Renal pelvis (tissue), 4 donors: ENCODE measurements around the gene RIPK3. TPM values are rescaled to one million over a fixed set of nuclear protein-coding genes. Genes with fewer than 3 reads are reported as not detected.
A peak's percentile ranks its signal among the peaks of the same experiment; 100 is the strongest.

Experiments
- DNase-seq: peaks from one replicate; pipeline ENCODE4 v3.0.0-alpha.2; 2013
- polyA plus RNA-seq, 3 donors: library from polyadenylated mRNA; unstranded; fragments of 120-200 nt; gene quantifications; one replicate each; pipeline ENCODE4 v1.2.1, GENCODE V29; 2013; ENCODE audit not compliant: insufficient read length in 3 of 3

Gene RIPK3
- polyA plus RNA-seq, 3 donors, result 3.3 to 4.1 (median 3.8) TPM

DNA sequence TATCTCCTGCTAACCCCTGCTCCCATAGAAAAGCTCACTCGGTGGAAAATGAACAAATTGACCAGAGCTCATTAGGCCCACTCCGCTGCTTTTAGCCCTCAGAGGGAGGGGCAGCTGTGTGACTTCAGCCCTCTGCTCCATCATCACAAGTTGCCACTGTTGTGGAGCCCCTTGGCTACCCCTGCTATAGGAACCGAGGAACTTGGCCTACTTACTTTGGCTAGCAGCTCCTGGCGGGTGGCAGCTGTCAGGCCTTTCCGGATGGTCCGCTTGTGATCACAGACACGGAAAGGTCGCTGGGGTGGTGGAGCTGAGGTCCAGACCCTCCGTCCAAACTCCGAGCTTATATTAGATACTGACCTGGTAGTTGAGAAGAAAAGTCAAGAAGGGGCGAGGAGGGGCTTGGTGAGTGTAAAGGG, 32.6 kb downstream of the RIPK3 start:
- no peak for DNase-seq

DNA sequence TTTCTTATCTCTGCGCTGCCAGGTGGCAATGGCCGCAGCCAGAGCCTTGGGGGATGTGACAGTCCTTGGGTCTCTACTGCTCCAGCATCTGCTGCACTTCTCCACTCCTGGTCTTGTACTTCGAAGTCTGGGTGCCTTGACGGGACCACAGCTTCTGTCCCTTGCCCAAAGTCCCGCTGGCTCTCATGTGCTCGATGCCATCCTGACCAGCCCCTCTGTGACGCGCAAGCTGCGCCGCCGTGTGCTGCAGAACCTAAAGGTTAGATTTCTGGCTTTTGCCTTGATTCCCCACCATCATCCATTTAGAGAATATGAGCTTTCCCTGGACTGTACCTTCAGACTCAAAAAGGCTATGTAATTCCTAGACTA, 35.8 kb downstream of the RIPK3 start:
- no peak for DNase-seq

DNA sequence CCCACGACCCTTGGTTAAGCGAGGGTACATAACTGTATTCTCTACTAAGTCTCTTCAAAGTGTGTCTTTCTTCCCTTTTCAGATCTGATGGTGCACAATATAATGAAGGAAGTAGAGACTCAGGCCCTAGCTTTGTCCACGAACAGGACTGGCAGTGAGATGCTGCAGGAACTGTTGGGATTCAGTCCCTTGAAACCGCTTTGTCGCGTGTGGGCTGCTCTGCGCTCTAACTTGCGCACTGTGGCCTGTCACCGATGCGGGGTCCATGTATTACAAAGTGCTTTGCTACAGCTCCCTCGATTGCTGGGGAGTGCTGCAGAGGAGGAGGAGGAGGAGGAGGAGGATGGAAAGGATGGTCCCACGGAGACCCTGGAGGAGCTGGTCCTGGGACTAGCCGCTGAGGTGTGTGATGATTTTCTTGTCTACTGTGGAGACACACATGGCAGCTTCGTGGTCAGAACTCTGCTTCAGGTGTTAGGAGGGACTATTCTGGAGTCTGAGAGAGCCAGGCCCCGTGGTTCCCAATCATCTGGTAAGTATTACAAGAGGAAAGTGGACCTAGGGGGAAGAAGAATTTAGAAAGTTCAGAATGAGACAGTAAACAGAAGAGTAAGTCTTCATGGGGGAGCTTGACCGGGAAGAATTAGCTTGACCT, 39.3 kb downstream of the RIPK3 start:
- no peak for DNase-seq

DNA sequence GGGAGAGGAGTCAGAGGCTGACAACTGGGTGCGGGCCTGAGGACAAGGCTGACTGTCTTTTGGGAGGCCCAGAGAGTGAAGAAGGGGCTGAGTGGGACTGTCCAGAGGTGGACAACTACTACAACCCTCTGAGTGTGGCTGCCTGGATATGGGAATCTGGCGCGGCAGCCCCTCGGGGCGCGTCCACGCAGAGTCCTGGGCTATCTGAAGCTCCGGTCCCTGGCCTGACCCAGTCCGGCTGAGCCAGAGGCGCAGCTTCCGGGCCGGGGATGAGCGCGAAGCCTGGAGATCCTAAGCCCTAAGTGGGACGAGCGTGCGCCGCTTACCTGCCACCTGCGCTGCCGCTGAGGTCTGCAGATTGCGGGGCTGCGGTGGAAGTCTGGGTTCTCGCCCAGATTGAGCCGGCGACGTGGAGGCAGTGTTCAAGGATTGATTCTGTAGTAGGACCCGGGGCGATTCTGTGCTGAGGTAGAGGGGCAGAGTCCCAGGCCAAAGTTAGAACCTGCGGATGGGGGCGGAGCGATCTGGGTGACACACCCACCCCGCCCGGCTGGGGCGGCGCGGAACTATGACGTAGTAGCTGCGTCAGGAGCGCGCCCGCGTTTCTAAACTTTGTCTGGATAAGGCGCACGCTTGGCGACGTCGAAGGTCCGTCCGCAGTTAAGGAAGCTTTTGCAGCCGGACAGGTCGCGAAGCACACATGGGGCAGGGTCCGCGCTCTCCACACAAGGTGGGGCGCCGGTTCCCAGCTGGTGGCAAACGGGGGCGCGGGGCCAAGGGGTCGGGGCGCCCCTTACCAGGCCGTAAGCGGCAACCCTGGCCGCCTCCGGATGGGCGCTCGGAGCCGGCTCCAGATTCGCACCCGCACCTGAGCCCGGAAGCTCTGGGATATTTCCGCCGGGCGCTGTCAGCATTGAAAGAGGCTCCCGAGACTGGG, 40.3 kb downstream of the RIPK3 start, which contains the start of the genes DHRS1 and NOP9:
DHRS1 (minus strand) TSS at position 526 of the 937 bp plus-strand sequence. CDS start 674 bp downstream, outside the sequence.
NOP9 (plus strand) TSS at position 596 of the 937 bp plus-strand sequence; CDS start at position 701, 105 bp downstream.
- peak; percentile 91 for DNase-seq

DNA sequence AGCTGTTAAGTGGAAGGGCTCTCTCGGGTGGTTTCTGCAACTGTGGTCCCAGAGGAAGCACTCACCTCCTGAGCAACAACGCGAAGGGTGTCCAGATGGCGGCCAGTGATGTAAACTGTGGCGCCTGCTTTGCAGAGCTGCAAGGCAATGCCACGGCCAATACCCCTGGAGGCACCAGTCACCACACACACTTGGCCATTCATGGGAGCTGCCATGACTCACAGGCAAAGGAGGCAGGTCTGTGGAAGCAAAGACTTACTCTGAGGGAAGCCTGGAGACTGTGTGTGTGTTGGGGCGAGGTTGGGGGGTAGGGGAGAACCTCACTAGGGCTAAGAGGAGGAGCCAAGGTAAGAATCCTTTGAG, 40.9 kb downstream of the RIPK3 start:
- DNase-seq, result no peak

DNA sequence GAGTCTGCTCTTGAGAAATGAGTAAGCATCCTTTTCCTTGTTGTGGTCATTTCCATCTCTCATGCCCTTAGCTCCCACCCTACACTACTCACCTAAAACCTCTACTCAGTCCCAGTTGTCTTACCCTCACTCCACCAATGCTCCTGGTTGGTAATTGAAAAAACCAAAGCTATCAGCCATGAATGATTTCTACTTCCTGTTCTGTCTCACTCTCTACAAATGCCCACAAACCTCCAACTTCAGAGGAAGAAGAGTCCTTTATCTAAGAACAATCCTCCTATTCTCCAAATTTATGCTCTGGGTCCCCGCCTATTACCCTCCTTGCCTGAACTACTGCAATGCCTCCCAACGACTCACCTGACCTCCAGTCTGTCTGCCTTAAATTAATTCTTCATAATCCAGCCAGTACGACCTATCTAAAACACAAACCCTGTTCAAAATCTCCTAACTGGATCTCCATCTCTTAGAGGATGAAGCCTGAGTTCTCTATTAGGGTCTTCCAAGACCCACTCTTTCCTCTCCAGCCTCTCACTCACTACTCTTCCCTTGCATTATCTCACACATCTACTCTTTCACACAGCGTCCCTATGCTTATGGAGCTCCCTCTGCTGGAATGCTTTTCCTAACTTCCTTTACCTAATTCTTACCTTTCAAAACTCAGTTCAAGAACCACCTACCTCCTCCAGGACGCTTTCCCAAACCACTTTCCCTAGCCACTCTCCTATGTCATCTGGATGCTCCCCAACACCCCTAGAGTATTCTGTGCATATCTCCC, 42.4 kb downstream of the RIPK3 start:
- DNase-seq, result no peak

DNA sequence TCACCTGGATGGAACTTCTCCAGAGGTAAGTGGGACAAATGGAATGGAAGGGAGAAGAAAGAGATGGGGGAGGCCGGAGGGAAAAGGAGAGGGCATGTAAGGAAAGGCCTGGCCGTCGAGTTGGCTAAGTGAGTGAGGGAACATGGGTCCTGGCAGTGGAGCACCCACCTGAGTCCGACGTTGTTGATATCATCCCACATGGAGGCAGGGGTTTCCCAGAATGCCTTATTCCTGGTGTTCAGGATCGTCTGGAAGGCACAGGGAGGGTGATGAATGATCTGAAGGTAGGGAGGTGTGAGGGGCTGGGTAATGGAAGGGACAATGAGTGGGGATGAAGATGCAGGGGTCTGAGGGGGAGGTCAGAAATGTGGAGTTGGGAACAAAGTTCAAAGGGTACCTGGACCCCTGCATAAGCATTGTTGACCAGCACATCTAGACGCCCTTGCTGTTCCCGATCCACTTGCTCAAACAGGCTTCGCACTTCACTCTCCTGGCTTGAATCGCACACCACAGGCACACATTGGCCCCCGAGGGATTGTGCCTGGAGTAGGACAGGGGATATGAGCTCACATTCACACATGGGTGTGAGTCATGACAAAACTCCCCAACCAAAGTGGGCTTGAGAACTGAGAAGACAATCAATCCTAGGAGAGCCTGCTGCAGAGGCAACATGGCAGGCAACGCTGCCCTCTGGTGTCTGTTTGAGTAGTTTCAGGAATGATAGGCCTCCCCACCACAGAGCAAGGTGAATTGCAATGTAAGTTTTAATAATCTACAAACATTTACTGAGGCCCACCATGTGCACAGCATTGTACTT, 43.2 kb downstream of the RIPK3 start:
- peak; percentile 66 for DNase-seq

DNA sequence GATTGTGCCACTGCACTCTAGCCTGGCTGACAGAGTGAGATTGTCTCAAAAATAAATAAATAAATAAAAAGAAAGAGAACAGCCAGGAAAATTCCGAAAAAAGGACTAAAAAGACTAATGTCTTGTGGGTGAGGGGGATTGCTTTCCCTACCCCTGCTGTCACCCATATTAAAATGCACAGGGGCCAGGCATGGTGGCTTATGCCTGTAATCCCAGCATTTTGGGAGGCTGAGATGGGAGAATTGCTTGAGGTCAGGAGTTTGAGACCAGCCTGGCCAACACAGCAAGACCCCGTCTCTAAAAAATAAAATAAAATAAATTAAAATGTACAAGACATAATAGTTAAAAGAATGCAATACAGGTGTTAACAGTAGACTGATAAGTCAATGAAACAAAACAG, 46.3 kb downstream of the RIPK3 start:
- DNase-seq, result no peak

DNA sequence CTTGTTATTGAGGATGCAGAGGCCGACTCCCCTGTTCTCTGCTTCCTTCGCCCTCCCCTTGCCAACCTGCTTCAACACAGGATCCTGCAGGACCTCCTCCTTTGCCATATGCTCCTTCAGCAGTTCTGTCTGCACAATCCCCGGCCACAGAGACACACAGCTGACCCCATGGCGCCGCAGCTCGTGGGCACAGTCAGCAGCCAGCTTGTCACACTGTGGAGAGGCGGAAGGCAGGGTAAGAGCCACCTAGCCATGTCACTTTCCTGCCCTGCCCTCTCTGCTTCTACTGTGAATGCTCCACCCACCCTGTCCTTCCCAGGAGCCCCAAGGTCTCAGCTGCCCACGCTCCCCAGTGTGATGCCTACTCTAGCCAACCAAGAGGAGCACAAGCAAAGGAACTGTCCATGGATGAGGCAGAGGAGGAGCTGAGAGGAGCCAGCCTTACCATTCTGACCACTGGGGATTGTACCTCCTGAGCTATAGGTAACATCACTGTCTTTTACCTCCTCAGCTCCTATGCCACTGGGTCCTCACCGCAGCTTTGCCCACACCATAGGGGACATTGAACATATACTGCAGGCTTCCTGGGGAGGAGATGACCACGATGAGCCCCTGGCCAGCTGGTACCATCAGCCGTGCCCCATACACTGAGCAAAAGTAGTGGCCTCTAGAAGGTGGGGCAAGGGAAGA, 47.5 kb downstream of the RIPK3 start:
- DNase-seq, result no peak

DNA sequence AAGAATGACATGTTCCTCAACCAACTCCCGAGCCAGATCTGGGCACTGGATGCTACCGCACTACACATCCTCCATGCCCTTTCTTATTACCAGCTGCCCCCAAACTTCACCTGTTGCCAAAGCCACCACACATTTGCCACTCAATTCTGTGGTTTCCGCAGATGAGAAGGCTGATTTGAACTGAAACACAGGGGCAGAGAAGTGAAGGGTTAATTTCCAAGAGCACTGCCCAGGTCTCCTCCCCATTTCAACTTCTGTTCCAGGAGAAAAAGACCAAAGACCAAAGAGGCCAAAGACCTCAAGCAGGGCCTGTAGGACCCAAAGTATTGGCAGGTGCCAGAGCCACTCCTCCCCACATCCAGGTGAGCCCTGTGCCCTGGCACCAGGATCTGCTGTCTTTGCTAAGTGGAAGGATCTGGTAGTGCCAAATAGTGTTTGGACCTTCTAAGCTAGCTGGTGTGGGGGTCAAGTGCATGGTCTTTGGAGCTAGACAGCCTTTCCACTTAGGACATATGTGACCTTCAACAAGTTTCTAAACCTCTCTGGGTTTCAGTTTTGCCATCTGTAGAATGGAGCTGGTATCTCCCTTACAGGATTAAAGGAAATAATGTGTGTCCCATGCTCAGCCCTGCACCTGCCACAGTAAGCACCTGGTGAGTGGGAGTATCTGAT, 48.2 kb downstream of the RIPK3 start:
- no peak for DNase-seq

DNA sequence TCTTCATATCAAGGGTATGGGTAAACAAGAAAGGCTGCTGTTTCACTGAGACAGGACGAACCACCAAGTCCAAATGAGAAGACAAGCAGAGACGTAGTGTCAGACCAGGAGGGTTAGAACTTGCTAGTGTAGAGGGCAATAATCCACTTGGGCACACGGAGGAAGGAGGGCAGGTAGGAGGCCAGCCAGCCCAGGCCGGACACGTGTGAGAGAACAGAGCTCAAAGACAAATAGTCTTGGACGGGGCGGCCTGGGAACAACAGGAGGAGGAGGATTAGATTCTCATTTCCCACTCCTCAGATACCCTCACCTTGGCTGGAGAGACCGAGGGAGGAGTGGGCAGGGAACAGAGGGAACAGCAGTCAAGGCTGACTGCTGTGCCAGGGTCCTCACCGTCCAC, 49.0 kb downstream of the RIPK3 start:
- no peak for DNase-seq

DNA sequence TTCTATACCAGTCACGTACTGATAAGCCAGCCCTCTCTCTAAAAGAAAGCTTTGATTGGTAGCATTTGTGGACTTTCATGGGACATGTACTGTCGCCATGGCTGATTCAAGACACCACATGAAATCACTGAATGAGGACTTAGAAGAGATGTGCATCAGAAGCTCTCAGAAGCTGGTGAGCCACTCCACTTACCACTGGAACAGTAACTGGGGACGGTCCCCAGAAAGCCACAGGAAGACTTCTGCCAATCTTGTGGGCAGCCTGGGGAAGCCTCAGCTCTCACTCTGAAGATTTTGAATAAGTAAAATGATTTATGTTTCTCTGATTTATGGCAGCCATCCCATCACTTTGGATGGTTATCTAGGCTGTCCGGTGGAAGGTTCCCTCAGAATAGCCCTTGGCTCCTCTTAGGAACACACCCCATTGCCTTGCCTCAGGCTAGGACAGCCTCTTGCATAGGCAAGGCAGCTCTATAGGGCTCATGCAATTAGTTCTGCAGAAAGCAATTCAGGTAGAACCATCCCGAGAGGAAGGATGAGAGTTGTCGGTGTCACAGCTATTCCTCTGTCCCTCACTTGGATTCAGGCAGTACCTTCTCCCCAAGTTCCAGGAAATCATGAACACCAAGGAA, 50.0 kb downstream of the RIPK3 start:
- no peak for DNase-seq

DNA sequence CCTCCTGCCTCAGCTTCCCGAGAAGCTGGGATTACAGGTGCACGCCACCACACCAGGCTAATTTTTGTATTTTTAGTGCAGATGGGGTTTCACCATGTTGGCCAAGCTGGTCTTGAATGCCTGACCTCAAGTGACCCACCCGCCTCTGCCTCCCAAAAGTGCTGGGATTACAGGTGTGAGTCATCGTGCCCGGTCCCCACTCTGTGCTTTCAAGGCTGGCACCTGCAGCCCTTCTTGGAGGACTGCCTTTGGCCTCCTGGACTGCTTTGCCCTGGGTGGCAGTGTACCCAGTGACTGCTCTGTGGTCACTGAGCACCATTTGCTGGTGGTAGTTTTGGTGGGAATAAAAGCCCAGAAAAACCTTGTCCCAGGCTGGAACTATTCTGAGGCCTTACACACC, 52.8 kb downstream of the RIPK3 start:
- no peak for DNase-seq

Other genes starting within 250 kb of the RIPK3 start
- gene PCK2, start 245.7 kb downstream of the RIPK3 start, polyA plus RNA-seq, result 10 to 100 TPM; 37.7 to 41.7 (median 40.0) TPM
- gene DCAF11, start 225.2 kb downstream of the RIPK3 start, polyA plus RNA-seq, result 10 to 100 TPM; 82.2 to 96.2 (median 92.8) TPM
- 1 to 10 TPM; 2.7 to 3.2 (median 2.9) TPM for gene NRL, start 225.0 kb downstream of the RIPK3 start, polyA plus RNA-seq
- 1 to 10 TPM; 1.1 to 2.3 (median 1.5) TPM for gene FITM1, start 209.3 kb downstream of the RIPK3 start, polyA plus RNA-seq
- 100 to 1,000 TPM; 175 to 216 (median 196) TPM for gene PSME1, start 203.8 kb downstream of the RIPK3 start, polyA plus RNA-seq
- gene EMC9, start 198.4 kb downstream of the RIPK3 start, polyA plus RNA-seq, result 10 to 100 TPM; 19.8 to 29.7 (median 21.1) TPM
- 100 to 1,000 TPM; 145 to 164 (median 151) TPM for gene PSME2, start 193.4 kb downstream of the RIPK3 start, polyA plus RNA-seq
- 10 to 100 TPM; 46.4 to 70.4 (median 53.4) TPM for gene RNF31, start 192.5 kb downstream of the RIPK3 start, polyA plus RNA-seq
- gene IRF9, start 178.7 kb downstream of the RIPK3 start, polyA plus RNA-seq, result 10 to 100 TPM; 56.8 to 68.9 (median 57.2) TPM
- 10 to 100 TPM; 71.4 to 85.6 (median 80.8) TPM for gene REC8, start 167.9 kb downstream of the RIPK3 start, polyA plus RNA-seq
- 10 to 100 TPM; 39.6 to 48.5 (median 42.8) TPM for gene IPO4, start 151.2 kb downstream of the RIPK3 start, polyA plus RNA-seq
- gene TM9SF1, start 144.6 kb downstream of the RIPK3 start, polyA plus RNA-seq, result 10 to 100 TPM; 45.2 to 55.8 (median 46.7) TPM
- 10 to 100 TPM in 2 of 3 donors, 1 to 10 TPM in 1; 3.9 to 17.9 (median 14.1) TPM for gene TSSK4, start 134.3 kb downstream of the RIPK3 start, polyA plus RNA-seq
- gene CHMP4A, start 126.5 kb downstream of the RIPK3 start, polyA plus RNA-seq, result 10 to 100 TPM; 50.6 to 70.2 (median 58.2) TPM
- gene MDP1, start 123.9 kb downstream of the RIPK3 start, polyA plus RNA-seq, result 10 to 100 TPM; 13.0 to 20.1 (median 15.3) TPM
- gene NEDD8, start 107.6 kb downstream of the RIPK3 start, polyA plus RNA-seq, result 100 to 1,000 TPM; 197 to 260 (median 254) TPM
- gene GMPR2, start 107.1 kb downstream of the RIPK3 start, polyA plus RNA-seq, result 100 to 1,000 TPM; 120 to 132 (median 123) TPM
- 10 to 100 TPM; 59.4 to 62.5 (median 60.9) TPM for gene TINF2, start 97.4 kb downstream of the RIPK3 start, polyA plus RNA-seq
- 1 to 10 TPM; 1.5 to 4.2 (median 2.5) TPM for gene TGM1, start 76.8 kb downstream of the RIPK3 start, polyA plus RNA-seq
- 10 to 100 TPM; 24.2 to 25.5 (median 25.0) TPM for gene RABGGTA, start 68.4 kb downstream of the RIPK3 start, polyA plus RNA-seq
- 10 to 100 TPM; 41.6 to 68.7 (median 43.4) TPM for gene DHRS1, start 40.2 kb downstream of the RIPK3 start, polyA plus RNA-seq
- 10 to 100 TPM; 28.0 to 29.7 (median 28.7) TPM for gene NOP9, start 40.1 kb downstream of the RIPK3 start, polyA plus RNA-seq
- gene CIDEB, start 32.0 kb downstream of the RIPK3 start, polyA plus RNA-seq, result 10 to 100 TPM; 24.7 to 32.3 (median 28.3) TPM
- gene LTB4R2, start 29.9 kb downstream of the RIPK3 start, polyA plus RNA-seq, result 1 to 10 TPM; 3.2 to 5.3 (median 4.4) TPM
- 1 to 10 TPM; 5.0 to 7.2 (median 5.7) TPM for gene LTB4R, start 28.5 kb downstream of the RIPK3 start, polyA plus RNA-seq
- 10 to 100 TPM; 19.3 to 22.6 (median 20.8) TPM for gene ADCY4, start 4.9 kb downstream of the RIPK3 start, polyA plus RNA-seq
- gene NFATC4, start 28.2 kb upstream of the RIPK3 start, polyA plus RNA-seq, result 10 to 100 TPM; 60.1 to 84.6 (median 72.6) TPM
- gene NYNRIN, start 59.0 kb upstream of the RIPK3 start, polyA plus RNA-seq, result 10 to 100 TPM; 44.1 to 58.4 (median 56.4) TPM
- gene CBLN3, start 89.7 kb upstream of the RIPK3 start, polyA plus RNA-seq, result 1 to 10 TPM; 2.4 to 4.2 (median 3.1) TPM
- 10 to 100 TPM; 43.7 to 55.8 (median 53.3) TPM for gene KHNYN, start 90.0 kb upstream of the RIPK3 start, polyA plus RNA-seq
- 10 to 100 TPM; 69.5 to 78.3 (median 76.8) TPM for gene SDR39U1, start 102.8 kb upstream of the RIPK3 start, polyA plus RNA-seq
- under 1 TPM in 1 of 3 donors, not detected in 2; 0.56 TPM for gene CMA1, start 168.3 kb upstream of the RIPK3 start, polyA plus RNA-seq
- gene CTSG, start 236.3 kb upstream of the RIPK3 start, polyA plus RNA-seq, result under 1 TPM; 0.25 to 0.71 (median 0.57) TPM